Urinary bladder (tissue), 2 donors: Measurements from ENCODE around the gene LETM1. TPM values are rescaled to one million over a fixed set of nuclear protein-coding genes. Genes with fewer than 3 reads are reported as not detected.

Source experiments
- polyA plus RNA-seq: library from polyadenylated mRNA; stranded (reverse); fragments of 200-250 nt; gene quantifications from one replicate; pipeline ENCODE4 v1.2.3, GENCODE V29; 2013
- total RNA-seq: library from RNA; depleted of rRNA; stranded (reverse); fragments of >200 nt; gene quantifications from one replicate; pipeline ENCODE4 v1.2.3, GENCODE V29; 2014
- donor health status: healthy.

LETM1 gene
- total and polyA plus RNA-seq, 2 donors, result 15.6 to 19.0 TPM

Other genes starting within 250 kb of the LETM1 start
- 0.63 TPM for gene FAM53A, start 171.8 kb downstream of the LETM1 start, total RNA-seq
- 2.9 TPM for gene FAM53A, start 171.8 kb downstream of the LETM1 start, polyA plus RNA-seq
- 32.3 TPM for gene SLBP, start 143.8 kb downstream of the LETM1 start, total RNA-seq
- gene SLBP, start 143.8 kb downstream of the LETM1 start, polyA plus RNA-seq, result 41.0 TPM
- 18.5 TPM for gene TMEM129, start 134.8 kb downstream of the LETM1 start, total RNA-seq
- gene TMEM129, start 134.8 kb downstream of the LETM1 start, polyA plus RNA-seq, result 64.8 TPM
- gene TACC3, start 134.6 kb downstream of the LETM1 start, total RNA-seq, result 8.9 TPM
- gene TACC3, start 134.6 kb downstream of the LETM1 start, polyA plus RNA-seq, result 5.5 TPM
- gene FGFR3, start 62.9 kb downstream of the LETM1 start, total RNA-seq, result 26.5 TPM
- gene FGFR3, start 62.9 kb downstream of the LETM1 start, polyA plus RNA-seq, result 12.3 TPM
- 60.5 TPM for gene NSD2, start 15.2 kb upstream of the LETM1 start, total RNA-seq
- 13.8 TPM for gene NSD2, start 15.2 kb upstream of the LETM1 start, polyA plus RNA-seq
- gene NELFA, start 152.8 kb upstream of the LETM1 start, total RNA-seq, result 17.4 TPM
- gene NELFA, start 152.8 kb upstream of the LETM1 start, polyA plus RNA-seq, result 26.9 TPM
- 0.16 TPM for gene NAT8L, start 203.2 kb upstream of the LETM1 start, total RNA-seq
- 0.82 TPM for gene NAT8L, start 203.2 kb upstream of the LETM1 start, polyA plus RNA-seq